GM18951 (cell line): Measurements from ENCODE around the gene SF3B2.

ENCODE experiments used
- POLR2A ChIP-seq: IDR thresholded peaks from 4 replicates; pipeline ENCODE4 v1.6.1; 2011; ENCODE audit warnings: mild to moderate bottlenecking; ENCODE audit not compliant: insufficient read length, insufficient read depth; ENCODE audit errors: extremely low read depth
- in situ Hi-C: fragments of 300-500 bp; cut with MboI; formaldehyde crosslinking; loops from one replicate; pipeline ENCODE4 v1.12.0; 2022; ENCODE audit warnings: low sequenced_read_pairs, mixed read lengths, inconsistent platforms; ENCODE audit not compliant: unreplicated experiment

Gene SF3B2

GRCh38 chr11:66048547-66049323, 3.4 kb upstream of the SF3B2 start, which contains the start of gene GAL3ST3:
GAL3ST3 (minus strand) TSS chr11:66049161; CDS start chr11:66045415, 3,746 bp downstream.
- no peak for TF ChIP-seq POLR2A
- in situ Hi-C loops = no loop called here

- in situ Hi-C loops = no loop called here
- no peak for TF ChIP-seq POLR2A
Measured at GRCh38 chr11:66050581-66051231, 1.5 kb upstream of the SF3B2 start.

- in situ Hi-C loops = no loop called here
- no peak for TF ChIP-seq POLR2A
Measured at GRCh38 chr11:66051371-66051765, 796 bp upstream of the SF3B2 start.

GRCh38 chr11:66052664-66052982, 459 bp downstream of the SF3B2 start:
- no peak for TF ChIP-seq POLR2A
- in situ Hi-C loops = no loop called here

GRCh38 chr11:66055021-66055420, 2.9 kb downstream of the SF3B2 start:
- in situ Hi-C loops = no loop called here
- no peak for TF ChIP-seq POLR2A

- no peak for TF ChIP-seq POLR2A
- in situ Hi-C loops = no loop called here
Measured at GRCh38 chr11:66056501-66056900, 4.3 kb downstream of the SF3B2 start.

- in situ Hi-C loops = no loop called here
- no peak for TF ChIP-seq POLR2A
Measured at GRCh38 chr11:66059966-66060680, 8.0 kb downstream of the SF3B2 start.

- in situ Hi-C loops = no loop called here
- no peak for TF ChIP-seq POLR2A
Measured at GRCh38 chr11:66061268-66061667, 9.1 kb downstream of the SF3B2 start.

GRCh38 chr11:66062408-66062807, 10.2 kb downstream of the SF3B2 start:
- in situ Hi-C loops = no loop called here
- no peak for TF ChIP-seq POLR2A

GRCh38 chr11:66063900-66064299, 11.7 kb downstream of the SF3B2 start:
- in situ Hi-C loops = no loop called here
- no peak for TF ChIP-seq POLR2A

- TF ChIP-seq POLR2A = no peak
- in situ Hi-C loops = no loop called here
Measured at GRCh38 chr11:66064571-66064970, 12.4 kb downstream of the SF3B2 start.

GRCh38 chr11:66066751-66067150, 14.6 kb downstream of the SF3B2 start:
- in situ Hi-C loops = no loop called here
- TF ChIP-seq POLR2A = no peak

GRCh38 chr11:66067640-66068039, 15.5 kb downstream of the SF3B2 start:
- TF ChIP-seq POLR2A = no peak
- in situ Hi-C loops = no loop called here
